Measurements from ENCODE around the gene F9. TPM values are rescaled to one million over a fixed set of nuclear protein-coding genes. Genes with fewer than 3 reads are reported as not detected.

F9 gene
- total RNA-seq, 1 experiment from 2014 or later, result 0.08 TPM

GRCh38 chrX:139559383-139560042 is 29.0 kb downstream of the F9 start:
- POLR2A ChIA-PET, result no interaction called here

GRCh38 chrX:139560221-139560620 is 29.7 kb downstream of the F9 start:
- ChIA-PET POLR2A (no interaction called here), CTCF (no interaction called here)
- Histone ChIP-seq H3K27me3 (ENCODE audit: control insufficient read depth, insufficient read depth, low read length) (no peaks in the 10 kb centered on the region; the same call in 1 of the 2 replicates), H3K36me3 (ENCODE audit: control insufficient read depth, insufficient read depth, low read length) (no peaks in the 10 kb centered on the region), H3K4me3 (ENCODE audit: low read depth in 2 of 2, low read length in 2 of 2) (no peak overlapping the region), H3K9me3 (ENCODE audit: control insufficient read depth, insufficient read depth, low read depth, low read length) (no peaks in the 10 kb centered on the region), H3K27ac (ENCODE audit: low read length) (no peak overlapping the region), H3K4me1 (ENCODE audit: control insufficient read depth, insufficient read depth, low read length) (no peaks in the 10 kb centered on the region)
- no peak for ATAC-seq
- no peak for DNase-seq (ENCODE audit: low read depth, low spot score)
- no TSS peak for BruUV-seq (replicated peaks)
- TF ChIP-seq REST (IDR thresholded peaks at IDR 0.05; ENCODE audit: insufficient read depth in 1 of 2, low read depth in 2 of 2, low read length in 1 of 2), result no peak
- no peak for TF ChIP-seq CTCF (IDR thresholded peaks at IDR 0.05)
- no peak for TF ChIP-seq POLR2AphosphoS5 (IDR thresholded peaks at IDR 0.05; ENCODE audit: low read depth, low read length)
- no peak for TF ChIP-seq SIN3A (IDR thresholded peaks at IDR 0.05; ENCODE audit: borderline replicate concordance, insufficient read depth, low read depth, low read length)
- TF ChIP-seq TCF7L2 (IDR thresholded peaks at IDR 0.05; ENCODE audit: low read depth, low read length), result no peak
- intact Hi-C loops (cut with micrococcal nuclease; ENCODE audit: unreplicated experiment) (no loop called here), in situ Hi-C loops (cut with HindIII; ENCODE audit: low pct_unique_long_range_greater_than_20kb, low sequenced_read_pairs) (no loop called here)

More at GRCh38 chrX:139559383-139560042, 29.0 kb downstream of the F9 start:
- no peaks in the 10 kb centered on the region for H3K36me3 ChIP-seq (ENCODE audit: control insufficient read depth, insufficient read depth, low read length)
- H3K4me1 ChIP-seq (ENCODE audit: control insufficient read depth, insufficient read depth, low read length), result no peaks in the 10 kb centered on the region
- H3K27me3 ChIP-seq (ENCODE audit: control insufficient read depth, insufficient read depth, low read length), result no peaks in the 10 kb centered on the region; the same call in 1 of the 2 replicates
- H3K9me3 ChIP-seq (ENCODE audit: control insufficient read depth, insufficient read depth, low read depth, low read length), result no peaks in the 10 kb centered on the region
- H3K4me3 ChIP-seq (ENCODE audit: low read depth in 2 of 2, low read length in 2 of 2), result no peak overlapping the region
- no TSS peak for BruUV-seq (replicated peaks)
- TF ChIP-seq SIN3A (IDR thresholded peaks at IDR 0.05; ENCODE audit: borderline replicate concordance, insufficient read depth, low read depth, low read length), result no peak
- no peak for TF ChIP-seq TCF7L2 (IDR thresholded peaks at IDR 0.05; ENCODE audit: low read depth, low read length)
- TF ChIP-seq CTCF (IDR thresholded peaks at IDR 0.05), result peak; percentile 68
- TF ChIP-seq REST (IDR thresholded peaks at IDR 0.05; ENCODE audit: insufficient read depth in 1 of 2, low read depth in 2 of 2, low read length in 1 of 2), result no peak
- CTCF ChIA-PET, result no interaction called here
- peak; percentile 46 for DNase-seq (ENCODE audit: low read depth, low spot score)
- intact Hi-C loops (cut with micrococcal nuclease; ENCODE audit: unreplicated experiment) (loop anchor here (5.0 to 10.0 kb wide), 2 partner anchors 355 to 782 kb away; no protein-coding TSS in a partner anchor), in situ Hi-C loops (cut with HindIII; ENCODE audit: low pct_unique_long_range_greater_than_20kb, low sequenced_read_pairs) (no loop called here)
- ATAC-seq, result peak; percentile 89
- H3K27ac ChIP-seq (ENCODE audit: low read length), result no peak overlapping the region
